ENCODE results near the gene TTLL5.
A peak's percentile ranks its signal among the peaks of the same experiment; 100 is the strongest.

The TTLL5 gene

GRCh38 chr14:75981426-75982265 lies 320.6 kb downstream of the TTLL5 start, which contains the start of gene TGFB3:
Gene TGFB3 (minus strand): TSS chr14:75981995. CDS start chr14:75980893, 1,102 bp downstream.
- H3K9ac ChIP-seq: peak within 1 kb of the TSS; percentile 92
- H3K79me2 ChIP-seq (ENCODE audit: insufficient read depth, low read depth): no peaks in the 10 kb centered on the region
- peak within 1 kb of the TSS; percentile 76 for H3K4me2 ChIP-seq
- no peaks in the 10 kb centered on the region for H4K20me1 ChIP-seq (ENCODE audit: insufficient read depth)
- peak within 1 kb of the TSS; percentile 84 for H3K27ac ChIP-seq
- H2AFZ ChIP-seq (ENCODE audit: low read depth): peak within 1 kb of the TSS; percentile 68
- H3K4me1 ChIP-seq (ENCODE audit: low read depth, poor library complexity, severe bottlenecking): peaks cover 16% of the 10 kb centered on the region
- no peaks in the 10 kb centered on the region for H3K27me3 ChIP-seq (ENCODE audit: insufficient read depth, low read depth)
- TF ChIP-seq, protein P1, sequence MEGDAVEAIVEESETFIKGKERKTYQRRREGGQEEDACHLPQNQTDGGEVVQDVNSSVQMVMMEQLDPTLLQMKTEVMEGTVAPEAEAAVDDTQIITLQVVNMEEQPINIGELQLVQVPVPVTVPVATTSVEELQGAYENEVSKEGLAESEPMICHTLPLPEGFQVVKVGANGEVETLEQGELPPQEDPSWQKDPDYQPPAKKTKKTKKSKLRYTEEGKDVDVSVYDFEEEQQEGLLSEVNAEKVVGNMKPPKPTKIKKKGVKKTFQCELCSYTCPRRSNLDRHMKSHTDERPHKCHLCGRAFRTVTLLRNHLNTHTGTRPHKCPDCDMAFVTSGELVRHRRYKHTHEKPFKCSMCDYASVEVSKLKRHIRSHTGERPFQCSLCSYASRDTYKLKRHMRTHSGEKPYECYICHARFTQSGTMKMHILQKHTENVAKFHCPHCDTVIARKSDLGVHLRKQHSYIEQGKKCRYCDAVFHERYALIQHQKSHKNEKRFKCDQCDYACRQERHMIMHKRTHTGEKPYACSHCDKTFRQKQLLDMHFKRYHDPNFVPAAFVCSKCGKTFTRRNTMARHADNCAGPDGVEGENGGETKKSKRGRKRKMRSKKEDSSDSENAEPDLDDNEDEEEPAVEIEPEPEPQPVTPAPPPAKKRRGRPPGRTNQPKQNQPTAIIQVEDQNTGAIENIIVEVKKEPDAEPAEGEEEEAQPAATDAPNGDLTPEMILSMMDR (conservative IDR thresholded peaks at IDR 0.05; ENCODE audit: low read depth, low read length): no peak; the same call in 1 of the 2 replicates
- no peaks in the 10 kb centered on the region for H3K36me3 ChIP-seq (ENCODE audit: insufficient read depth)
- H3K4me3 ChIP-seq (IDR thresholded peaks at IDR 0.05; ENCODE audit: insufficient read depth, low read depth, low read length): no peak within 1 kb of the TSS

- Histone ChIP-seq H4K20me1 (ENCODE audit: insufficient read depth) (no peaks in the 10 kb centered on the region), H3K4me2 (peak overlapping the region; percentile 76; the same call in 1 of the 2 replicates), H3K27me3 (ENCODE audit: insufficient read depth, low read depth) (no peaks in the 10 kb centered on the region), H3K36me3 (ENCODE audit: insufficient read depth) (no peaks in the 10 kb centered on the region), H2AFZ (ENCODE audit: low read depth) (peak overlapping the region; percentile 68), H3K27ac (peak overlapping the region; percentile 84), H3K9ac (peak overlapping the region; percentile 92), H3K4me3 (IDR thresholded peaks at IDR 0.05; ENCODE audit: insufficient read depth, low read depth, low read length) (no peak overlapping the region), H3K4me1 (ENCODE audit: low read depth, poor library complexity, severe bottlenecking) (peaks cover 23% of the 10 kb centered on the region), H3K79me2 (ENCODE audit: insufficient read depth, low read depth) (no peaks in the 10 kb centered on the region)
- TF ChIP-seq, protein P1 (conservative IDR thresholded peaks at IDR 0.05; ENCODE audit: low read depth, low read length): peak; percentile 40; the same call in 1 of the 2 replicates
Measured at GRCh38 chr14:75982266-75983018, 321.4 kb downstream of the TTLL5 start.

- no peaks in the 10 kb centered on the region for H3K79me2 ChIP-seq (ENCODE audit: insufficient read depth, low read depth)
- peaks cover 24% of the 10 kb centered on the region for H3K4me1 ChIP-seq (ENCODE audit: low read depth, poor library complexity, severe bottlenecking)
- TF ChIP-seq, protein P1 (conservative IDR thresholded peaks at IDR 0.05; ENCODE audit: low read depth, low read length): no peak
- no peaks in the 10 kb centered on the region for H3K36me3 ChIP-seq (ENCODE audit: insufficient read depth)
- H3K9ac ChIP-seq: peak overlapping the region; percentile 92; the same call in 1 of the 2 replicates
- H3K27me3 ChIP-seq (ENCODE audit: insufficient read depth, low read depth): no peaks in the 10 kb centered on the region
- H2AFZ ChIP-seq (ENCODE audit: low read depth): peak overlapping the region; percentile 66
- H3K27ac ChIP-seq: peak overlapping the region; percentile 30; the same call in 1 of the 2 replicates
- no peaks in the 10 kb centered on the region for H4K20me1 ChIP-seq (ENCODE audit: insufficient read depth)
- peak overlapping the region; percentile 51; the same call in 1 of the 2 replicates for H3K4me2 ChIP-seq
- no peak overlapping the region for H3K4me3 ChIP-seq (IDR thresholded peaks at IDR 0.05; ENCODE audit: insufficient read depth, low read depth, low read length)
Measured at GRCh38 chr14:75983019-75983358, 321.9 kb downstream of the TTLL5 start.

DNA sequence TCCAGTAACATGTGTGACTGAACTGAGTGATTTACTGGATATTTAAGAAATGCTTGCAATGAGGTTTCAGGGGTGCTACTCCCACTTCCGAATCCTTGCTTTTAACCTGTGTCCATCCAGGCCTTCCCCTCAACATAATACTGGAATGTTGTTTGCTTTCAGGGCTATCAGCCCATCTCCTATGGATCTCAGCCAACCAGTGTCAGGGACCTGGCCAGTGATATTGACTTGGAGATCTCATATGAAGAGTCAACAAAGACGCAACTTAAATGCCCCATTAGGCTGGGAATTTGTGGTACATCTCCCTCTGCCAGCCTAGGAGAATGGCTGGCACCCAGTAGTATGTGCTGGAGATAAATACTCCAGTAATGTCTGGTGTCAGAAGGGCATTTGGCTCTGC lies 323.6 kb downstream of the TTLL5 start:
- no peaks in the 10 kb centered on the region for H3K36me3 ChIP-seq (ENCODE audit: insufficient read depth)
- peaks cover 24% of the 10 kb centered on the region for H3K4me1 ChIP-seq (ENCODE audit: low read depth, poor library complexity, severe bottlenecking)
- H3K79me2 ChIP-seq (ENCODE audit: insufficient read depth, low read depth): no peaks in the 10 kb centered on the region
- H4K20me1 ChIP-seq (ENCODE audit: insufficient read depth): no peaks in the 10 kb centered on the region
- H3K4me3 ChIP-seq (IDR thresholded peaks at IDR 0.05; ENCODE audit: insufficient read depth, low read depth, low read length): no peak overlapping the region
- no peak overlapping the region for H3K4me2 ChIP-seq
- H3K27me3 ChIP-seq (ENCODE audit: insufficient read depth, low read depth): no peaks in the 10 kb centered on the region
- no peak overlapping the region for H3K9ac ChIP-seq
- H2AFZ ChIP-seq (ENCODE audit: low read depth): no peak overlapping the region
- TF ChIP-seq, protein P1 (conservative IDR thresholded peaks at IDR 0.05; ENCODE audit: low read depth, low read length): no peak
- no peak overlapping the region for H3K27ac ChIP-seq

Data from KMS-11 (cell line).